GM12878 (cell line): ENCODE results near the gene KDM6A. TPM values are rescaled to one million over a fixed set of nuclear protein-coding genes. Genes with fewer than 3 reads are reported as not detected.

ENCODE experiments used
- ATAC-seq: fragments of 200-7000 bp; cut with Tn5 transposase; 3 replicates; pipeline ENCODE4 v1.9.1; 2020; ENCODE audit warnings: mild to moderate bottlenecking, moderate library complexity
- BruUV-seq: library from RNA; stranded (reverse); fragments of 400-500 nt; replicated peaks from 2 replicates; lab custom pipeline; 2021; lab: Mats Ljungman, UMichigan
- CTCF ChIA-PET: fragments of 300-600 bp; sonication (Branson Sonifier 250); formaldehyde crosslinking; extraction: SDS; loops from one replicate; lab custom pipeline; 2021; ENCODE audit warnings: inconsistent platforms; lab: Yijun Ruan, JAX
- POLR2A ChIA-PET: fragments of 350-600 bp; formaldehyde crosslinking; extraction: SDS; loops from one replicate; lab custom pipeline; 2021; ENCODE audit warnings: inconsistent platforms; lab: Charles Lee
- RAD21 ChIA-PET: fragments of 300-600 bp; sonication (Branson Sonifier 250); formaldehyde crosslinking; loops from one replicate; lab custom pipeline; 2023; ENCODE audit warnings: antibody characterized with exemption; ENCODE audit not compliant: unreplicated experiment; lab: Charles Lee
- SMC1A ChIA-PET: fragments of 300-600 bp; sonication (Branson Sonifier 250); formaldehyde crosslinking; loops from one replicate; lab custom pipeline; 2023; ENCODE audit not compliant: unreplicated experiment, uncharacterized antibody; lab: Charles Lee
- DNase-seq: peaks from one replicate; pipeline ENCODE4 v3.0.0-alpha.2; 2011; ENCODE audit warnings: low read depth, low spot score
- FAIRE-seq: peaks from 3 replicates; lab custom pipeline; 2011; peaks lifted over from hg19 to GRCh38; lab: Jason Lieb, UNC
- H2AFZ ChIP-seq: 2 replicates; pipeline ENCODE4 v1.6.0; 2011; ENCODE audit warnings: low read depth, low read length, control low read depth; ENCODE audit not compliant: control insufficient read depth
- H3K27ac ChIP-seq: 2 replicates; pipeline ENCODE4 v1.5.1; 2011; ENCODE audit warnings: control low read depth; ENCODE audit not compliant: control insufficient read depth, insufficient read depth
- H3K27me3 ChIP-seq, 2 experiments: replicated peaks in 1 of 2; 2 replicates each; pipeline versions ENCODE4 v1.6.0 to v1.6.1; 2011; ENCODE audit warnings: low read length in 1 of 2; ENCODE audit not compliant: control insufficient read depth in 2 of 2, insufficient read depth in 2 of 2
- H3K36me3 ChIP-seq, 2 experiments: 2 replicates each; pipeline ENCODE4 v1.5.1; 2011; ENCODE audit warnings: low read length in 1 of 2; ENCODE audit not compliant: control insufficient read depth in 2 of 2, insufficient read depth in 2 of 2
- H3K4me1 ChIP-seq: 2 replicates; pipeline ENCODE4 v1.6.1; 2011; ENCODE audit warnings: mild to moderate bottlenecking, low read length, moderate library complexity, mixed read lengths; ENCODE audit not compliant: control insufficient read depth, insufficient read depth
- H3K4me2 ChIP-seq: 2 replicates; pipeline ENCODE4 v1.6.0; 2011; ENCODE audit warnings: control low read depth; ENCODE audit not compliant: control insufficient read depth, insufficient read depth
- H3K4me3 ChIP-seq: fragments of 200-600 bp; sonication (generic); 2 replicates; pipeline ENCODE4 v1.5.1; 2016
- H3K79me2 ChIP-seq: 2 replicates; pipeline ENCODE4 v1.6.0; 2011; ENCODE audit warnings: low read length; ENCODE audit not compliant: control insufficient read depth, insufficient read depth
- H3K9ac ChIP-seq: 2 replicates; pipeline ENCODE4 v1.8.0; 2011; ENCODE audit warnings: low read length, control low read depth, mixed read lengths; ENCODE audit not compliant: control insufficient read depth, insufficient read depth
- H3K9me3 ChIP-seq: replicated peaks from 3 replicates; pipeline ENCODE4 v1.5.1; 2011; ENCODE audit warnings: mild to moderate bottlenecking, low read length; ENCODE audit not compliant: control insufficient read depth, insufficient read depth
- H4K20me1 ChIP-seq: 2 replicates; pipeline ENCODE4 v1.6.0; 2011; ENCODE audit not compliant: control insufficient read depth, insufficient read depth
- BHLHE40 ChIP-seq, 2 experiments: fragments of 450-650 bp in 1 of 2; IDR thresholded peaks; 2 replicates each; pipeline ENCODE4 v1.6.1; 2011 to 2017; ENCODE audit warnings: low read depth in 2 of 2, borderline replicate concordance in 1 of 2, improper control_type of control experiment in 1 of 2, low read length in 1 of 2, mild to moderate bottlenecking in 1 of 2
- CBX3 ChIP-seq: fragments of 200-600 bp; sonication (generic); IDR thresholded peaks from 2 replicates; pipeline ENCODE4 v1.6.1; 2016; ENCODE audit warnings: low read depth, borderline replicate concordance
- FOXK2 ChIP-seq: fragments of 450-650 bp; IDR thresholded peaks from 2 replicates; pipeline ENCODE4 v1.6.1; 2017; ENCODE audit warnings: mild to moderate bottlenecking, moderate library complexity
- GATAD2B ChIP-seq: fragments of 450-650 bp; conservative IDR thresholded peaks from 2 replicates; pipeline ENCODE4 v1.6.1; 2017; ENCODE audit warnings: low read depth, mild to moderate bottlenecking, moderate library complexity
- JUNB ChIP-seq: IDR thresholded peaks from 2 replicates; pipeline ENCODE4 v1.6.1; 2016; ENCODE audit warnings: antibody characterized with exemption, mild to moderate bottlenecking
- KAT2A ChIP-seq: conservative IDR thresholded peaks from 2 replicates; pipeline ENCODE4 v1.6.1; 2011; ENCODE audit warnings: low read depth, low read length; ENCODE audit not compliant: control insufficient read depth
- MTA3 ChIP-seq: IDR thresholded peaks from 2 replicates; pipeline ENCODE4 v1.6.1; 2012; ENCODE audit warnings: low read length, inconsistent platforms, borderline replicate concordance
- MYC ChIP-seq: IDR thresholded peaks from 2 replicates; pipeline ENCODE4 v1.6.1; 2011; ENCODE audit warnings: mild to moderate bottlenecking, low read length, moderate library complexity, inconsistent platforms; ENCODE audit not compliant: insufficient read depth, insufficient replicate concordance, insufficient read length, severe bottlenecking
- NFIC ChIP-seq: IDR thresholded peaks from 2 replicates; pipeline ENCODE4 v1.6.1; 2012; ENCODE audit warnings: low read depth, mild to moderate bottlenecking, inconsistent platforms, low read length, moderate library complexity
- NR2C1 ChIP-seq: fragments of 450-650 bp; IDR thresholded peaks from 2 replicates; pipeline ENCODE4 v1.6.1; 2017; ENCODE audit warnings: antibody characterized with exemption, mild to moderate bottlenecking, moderate library complexity
- NRF1 ChIP-seq: conservative IDR thresholded peaks from 2 replicates; pipeline ENCODE4 v1.6.1; 2011; ENCODE audit warnings: mild to moderate bottlenecking, low read depth, low read length, improper control_type of control experiment
- RAD51 ChIP-seq: fragments of 450-650 bp; IDR thresholded peaks from 2 replicates; pipeline ENCODE4 v1.6.1; 2016; ENCODE audit warnings: moderate library complexity, mild to moderate bottlenecking, inconsistent platforms
- RFX5 ChIP-seq: IDR thresholded peaks from 2 replicates; pipeline ENCODE4 v1.6.1; 2011; ENCODE audit warnings: low read depth, low read length, improper control_type of control experiment
- SMC3 ChIP-seq: IDR thresholded peaks from 2 replicates; pipeline ENCODE4 v1.6.1; 2011; ENCODE audit warnings: low read length, improper control_type of control experiment, borderline replicate concordance
- SPI1 ChIP-seq: IDR thresholded peaks from 2 replicates; pipeline ENCODE4 v1.6.1; 2011; ENCODE audit warnings: low read depth, mild to moderate bottlenecking, low read length, moderate library complexity, borderline replicate concordance; ENCODE audit not compliant: insufficient read depth
- TAF1 ChIP-seq: IDR thresholded peaks from 2 replicates; pipeline ENCODE4 v1.6.1; 2011; ENCODE audit warnings: mild to moderate bottlenecking, low read depth, low read length, borderline replicate concordance
- TCF7 ChIP-seq: IDR thresholded peaks from 2 replicates; pipeline ENCODE4 v1.6.1; 2014; ENCODE audit warnings: antibody characterized with exemption, borderline replicate concordance
- YBX1 ChIP-seq: fragments of 450-650 bp; IDR thresholded peaks from 2 replicates; pipeline ENCODE4 v1.6.1; 2016; ENCODE audit warnings: antibody characterized with exemption
- ZNF217 ChIP-seq: fragments of 450-650 bp; IDR thresholded peaks from 2 replicates; pipeline ENCODE4 v1.6.1; 2017; ENCODE audit warnings: antibody characterized with exemption, mild to moderate bottlenecking
- ZNF24 ChIP-seq: fragments of 450-650 bp; IDR thresholded peaks from 2 replicates; pipeline ENCODE4 v1.6.1; 2017; ENCODE audit warnings: antibody characterized with exemption, mild to moderate bottlenecking
- ZNF622 ChIP-seq: fragments of 450-650 bp; IDR thresholded peaks from 2 replicates; pipeline ENCODE4 v1.6.1; 2017; ENCODE audit warnings: mild to moderate bottlenecking, inconsistent platforms
- WGBS: methylation state at CpG from one replicate; pipeline ENCODE4 v1.1.6; 2016; ENCODE audit warnings: low lambda C conversion rate; ENCODE audit not compliant: insufficient replicate concordance, insufficient coverage; ENCODE audit errors: missing lambda C conversion rate; 5-methylcytosine and 5-hydroxymethylcytosine counted together
- in situ Hi-C: fragments of 300-500 bp; cut with MboI; formaldehyde crosslinking; loops from 9 replicates; pipeline ENCODE4 v1.14.3; 2018; ENCODE audit warnings: mixed read lengths
- intact Hi-C: fragments of 100-400 bp; cut with micrococcal nuclease; formaldehyde crosslinking; loops from one replicate; pipeline ENCODE4 v1.14.2; 2022; ENCODE audit not compliant: unreplicated experiment
- polyA plus RNA-seq, 11 experiments: library from polyadenylated mRNA; depleted of rRNA in 4 of 11; unstranded in 6 of 11; stranded (reverse) in 5 of 11; fragments of >200 nt; fragmentation: Nextera tagmentation in 4 of 11; fragmentation: Illumina TruSeq in 1 of 11; extraction: Ambion mirVana in 4 of 11; extraction: Trizol in 1 of 11; gene quantifications; 1 replicate in 1 of 11; 2 replicates in 10 of 11; pipeline versions ENCODE4 v1.2.1 to v1.2.3, GENCODE V29; 2011 to 2016; ENCODE audit warnings: inconsistent platforms in 2 of 11, missing spikeins in 2 of 11, low read depth in 1 of 11
- total RNA-seq, 4 experiments: library from RNA; depleted of rRNA in 3 of 4; stranded (reverse); fragments of >200 nt in 3 of 4; fragmentation: Illumina TruSeq in 1 of 4; extraction: Trizol in 1 of 4; gene quantifications; 2 replicates each; pipeline versions ENCODE4 v1.2.1 to v1.2.3, GENCODE V29; 2013 to 2021
- TF ChIP-seq, protein P1 (sequence below): fragments of 450-650 bp; IDR thresholded peaks from 2 replicates; pipeline ENCODE4 v1.6.1; 2017; ENCODE audit warnings: low read depth, mild to moderate bottlenecking, moderate library complexity

KDM6A gene
- total and polyA plus RNA-seq, 10 of the 15 experiments (the other 5 are each of a cell fraction or from before 2014, with no cell fraction given) = 7.9 to 29.0 (median 20.4) TPM

DNA sequence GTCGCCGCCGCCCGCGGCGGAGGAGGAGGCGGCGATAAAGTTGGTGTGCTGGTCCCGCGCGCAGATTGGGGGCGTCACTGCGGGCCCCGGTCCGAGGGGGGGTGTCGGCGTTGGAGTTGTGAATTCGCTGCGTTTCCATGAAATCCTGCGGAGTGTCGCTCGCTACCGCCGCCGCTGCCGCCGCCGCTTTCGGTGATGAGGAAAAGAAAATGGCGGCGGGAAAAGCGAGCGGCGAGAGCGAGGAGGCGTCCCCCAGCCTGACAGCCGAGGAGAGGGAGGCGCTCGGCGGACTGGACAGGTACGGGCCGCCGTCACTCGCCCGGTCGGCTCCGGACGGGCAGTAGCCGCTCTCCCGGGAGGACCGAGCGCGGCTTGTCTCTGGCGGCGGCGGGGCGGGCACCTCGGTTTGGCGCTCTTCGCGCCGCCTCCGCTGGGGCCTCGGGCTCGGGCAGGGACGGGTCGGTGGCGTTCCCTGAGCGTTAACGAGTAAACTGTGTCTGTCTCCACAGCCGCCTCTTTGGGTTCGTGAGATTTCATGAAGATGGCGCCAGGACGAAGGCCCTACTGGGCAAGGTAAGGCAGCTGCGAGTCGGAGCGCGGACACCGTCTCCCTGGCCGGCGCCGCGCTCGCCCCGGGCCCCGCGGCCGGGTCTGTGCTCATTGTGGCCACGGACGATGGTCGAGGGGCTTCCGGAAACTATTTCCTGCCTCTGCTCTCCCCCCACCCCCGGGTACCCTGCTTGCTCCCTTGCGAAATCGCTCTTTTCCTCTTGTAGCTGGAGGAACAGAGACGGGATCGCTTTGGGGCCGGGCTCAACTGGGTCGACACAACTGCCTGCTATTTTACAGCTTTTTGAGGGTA is 658 bp downstream of the KDM6A start:
- H3K4me2 ChIP-seq = peak overlapping the region; percentile 32
- no peaks in the 10 kb centered on the region; the same call in 1 of the 3 replicates for H3K9me3 ChIP-seq
- WGBS = 1% methylated on average over 80 of the region's 99 CpGs
- no TSS peak for BruUV-seq
- H4K20me1 ChIP-seq = no peaks in the 10 kb centered on the region
- ChIA-PET POLR2A (interaction anchor here (0.7 to 3.7 kb wide), 10 partner anchors 15 to 201 kb away, joined by 3 to 24 read pairs (median 6); no protein-coding TSS in a partner anchor), CTCF (interaction anchor here (1.0 to 3.4 kb wide), 4 partner anchors 26 to 197 kb away, joined by 6 to 31 read pairs (median 10); no protein-coding TSS in a partner anchor), SMC1A (interaction anchor here (1.0 to 3.9 kb wide), 10 partner anchors 10 to 196 kb away, joined by 3 to 50 read pairs (median 8); no protein-coding TSS in a partner anchor), RAD21 (interaction anchor here (0.7 to 6.1 kb wide), 13 partner anchors 25 to 1916 kb away, joined by 3 to 50 read pairs (median 5); no protein-coding TSS in a partner anchor)
- H3K4me1 ChIP-seq = no peaks in the 10 kb centered on the region
- no peak for DNase-seq
- H3K27me3 ChIP-seq = no peaks in the 10 kb centered on the region
- ATAC-seq = peak; percentile 47
- no peak for FAIRE-seq
- H3K36me3 ChIP-seq = no peaks in the 10 kb centered on the region; a peak in 1 of 4 replicates
- intact Hi-C loops (loop anchor here (2.0 kb wide), 2 partner anchors 31 to 197 kb away; no protein-coding TSS in a partner anchor), in situ Hi-C loops (no loop called here)
- H3K9ac ChIP-seq = peak overlapping the region; percentile 91
- H2AFZ ChIP-seq = peak overlapping the region; percentile 79
- H3K79me2 ChIP-seq = peaks cover 70% of the 10 kb centered on the region
- peak overlapping the region; percentile 91 for H3K4me3 ChIP-seq
- peak overlapping the region; percentile 90 for H3K27ac ChIP-seq
- no peak for TF ChIP-seq ZNF622
- peak; percentile 27; the same call in 1 of the 2 replicates for TF ChIP-seq TAF1
- no peak for TF ChIP-seq NFIC
- no peak for TF ChIP-seq RAD51
- TF ChIP-seq JUNB = no peak
- no peak for TF ChIP-seq RFX5
- TF ChIP-seq TCF7 = no peak
- TF ChIP-seq SMC3 = no peak
- no peak for TF ChIP-seq ZNF217
- no peak for TF ChIP-seq FOXK2
- no peak for TF ChIP-seq YBX1
- TF ChIP-seq KAT2A = no peak
- no peak for TF ChIP-seq MYC
- no peak for TF ChIP-seq ZNF24
- TF ChIP-seq, protein P1, sequence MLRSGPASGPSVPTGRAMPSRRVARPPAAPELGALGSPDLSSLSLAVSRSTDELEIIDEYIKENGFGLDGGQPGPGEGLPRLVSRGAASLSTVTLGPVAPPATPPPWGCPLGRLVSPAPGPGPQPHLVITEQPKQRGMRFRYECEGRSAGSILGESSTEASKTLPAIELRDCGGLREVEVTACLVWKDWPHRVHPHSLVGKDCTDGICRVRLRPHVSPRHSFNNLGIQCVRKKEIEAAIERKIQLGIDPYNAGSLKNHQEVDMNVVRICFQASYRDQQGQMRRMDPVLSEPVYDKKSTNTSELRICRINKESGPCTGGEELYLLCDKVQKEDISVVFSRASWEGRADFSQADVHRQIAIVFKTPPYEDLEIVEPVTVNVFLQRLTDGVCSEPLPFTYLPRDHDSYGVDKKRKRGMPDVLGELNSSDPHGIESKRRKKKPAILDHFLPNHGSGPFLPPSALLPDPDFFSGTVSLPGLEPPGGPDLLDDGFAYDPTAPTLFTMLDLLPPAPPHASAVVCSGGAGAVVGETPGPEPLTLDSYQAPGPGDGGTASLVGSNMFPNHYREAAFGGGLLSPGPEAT = no peak
- TF ChIP-seq BHLHE40 (IDR thresholded peaks at IDR 0.05; ENCODE audit: borderline replicate concordance in 1 of 2, low read depth in 2 of 2, low read length in 1 of 2) = no peak
- TF ChIP-seq NR2C1 = no peak
- TF ChIP-seq NRF1 = no peak
- TF ChIP-seq SPI1 = no peak
- TF ChIP-seq CBX3 = no peak
- peak; percentile 70; the same call in 1 of the 2 replicates for TF ChIP-seq GATAD2B
- TF ChIP-seq MTA3 = no peak
